ENCODE data around the gene ANO8.

DNA sequence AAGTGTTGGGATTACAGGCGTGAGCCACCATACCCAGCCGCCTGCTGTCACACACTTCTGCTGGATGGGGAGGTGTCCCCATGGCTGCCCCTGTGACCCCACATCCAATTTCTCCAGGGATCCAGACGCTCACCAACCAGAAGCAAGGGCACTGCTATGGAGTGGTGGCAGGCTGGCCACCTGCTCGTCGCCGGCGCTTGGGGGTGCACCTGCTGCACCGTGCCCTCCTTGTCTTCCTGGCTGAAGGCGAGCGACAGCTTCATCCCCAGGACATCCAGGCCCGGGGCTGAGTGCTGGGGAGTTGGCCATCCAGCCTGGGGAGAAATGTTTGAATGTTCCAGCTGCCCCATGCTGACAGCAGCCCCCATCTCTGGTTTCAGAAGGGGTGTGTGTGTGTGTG lies 48.4 kb downstream of the ANO8 start:
- TF ChIP-seq, protein P1, sequence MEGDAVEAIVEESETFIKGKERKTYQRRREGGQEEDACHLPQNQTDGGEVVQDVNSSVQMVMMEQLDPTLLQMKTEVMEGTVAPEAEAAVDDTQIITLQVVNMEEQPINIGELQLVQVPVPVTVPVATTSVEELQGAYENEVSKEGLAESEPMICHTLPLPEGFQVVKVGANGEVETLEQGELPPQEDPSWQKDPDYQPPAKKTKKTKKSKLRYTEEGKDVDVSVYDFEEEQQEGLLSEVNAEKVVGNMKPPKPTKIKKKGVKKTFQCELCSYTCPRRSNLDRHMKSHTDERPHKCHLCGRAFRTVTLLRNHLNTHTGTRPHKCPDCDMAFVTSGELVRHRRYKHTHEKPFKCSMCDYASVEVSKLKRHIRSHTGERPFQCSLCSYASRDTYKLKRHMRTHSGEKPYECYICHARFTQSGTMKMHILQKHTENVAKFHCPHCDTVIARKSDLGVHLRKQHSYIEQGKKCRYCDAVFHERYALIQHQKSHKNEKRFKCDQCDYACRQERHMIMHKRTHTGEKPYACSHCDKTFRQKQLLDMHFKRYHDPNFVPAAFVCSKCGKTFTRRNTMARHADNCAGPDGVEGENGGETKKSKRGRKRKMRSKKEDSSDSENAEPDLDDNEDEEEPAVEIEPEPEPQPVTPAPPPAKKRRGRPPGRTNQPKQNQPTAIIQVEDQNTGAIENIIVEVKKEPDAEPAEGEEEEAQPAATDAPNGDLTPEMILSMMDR (IDR thresholded peaks at IDR 0.05): no peak
- TF ChIP-seq POLR2A (IDR thresholded peaks at IDR 0.05): no peak
- TF ChIP-seq POLR2AphosphoS5 (IDR thresholded peaks at IDR 0.05): no peak
- TF ChIP-seq EP300 (IDR thresholded peaks at IDR 0.05): no peak

Measured in stomach (tissue), 4 donors.